Astrocyte (in vitro differentiated cells and primary cell): Measurements from ENCODE around the gene KAT2B.

Source experiments
- EZH2 ChIP-seq: IDR thresholded peaks from 2 replicates; pipeline ENCODE4 v1.6.1; 2012; ENCODE audit warnings: mild to moderate bottlenecking, low read length, inconsistent platforms; ENCODE audit not compliant: insufficient read depth
- TF ChIP-seq, protein P1 (sequence below): IDR thresholded peaks from 2 replicates; pipeline ENCODE4 v1.5.1; 2011; ENCODE audit warnings: low read depth, mild to moderate bottlenecking, inconsistent platforms, low read length, moderate library complexity; ENCODE audit not compliant: insufficient read depth

DNA sequence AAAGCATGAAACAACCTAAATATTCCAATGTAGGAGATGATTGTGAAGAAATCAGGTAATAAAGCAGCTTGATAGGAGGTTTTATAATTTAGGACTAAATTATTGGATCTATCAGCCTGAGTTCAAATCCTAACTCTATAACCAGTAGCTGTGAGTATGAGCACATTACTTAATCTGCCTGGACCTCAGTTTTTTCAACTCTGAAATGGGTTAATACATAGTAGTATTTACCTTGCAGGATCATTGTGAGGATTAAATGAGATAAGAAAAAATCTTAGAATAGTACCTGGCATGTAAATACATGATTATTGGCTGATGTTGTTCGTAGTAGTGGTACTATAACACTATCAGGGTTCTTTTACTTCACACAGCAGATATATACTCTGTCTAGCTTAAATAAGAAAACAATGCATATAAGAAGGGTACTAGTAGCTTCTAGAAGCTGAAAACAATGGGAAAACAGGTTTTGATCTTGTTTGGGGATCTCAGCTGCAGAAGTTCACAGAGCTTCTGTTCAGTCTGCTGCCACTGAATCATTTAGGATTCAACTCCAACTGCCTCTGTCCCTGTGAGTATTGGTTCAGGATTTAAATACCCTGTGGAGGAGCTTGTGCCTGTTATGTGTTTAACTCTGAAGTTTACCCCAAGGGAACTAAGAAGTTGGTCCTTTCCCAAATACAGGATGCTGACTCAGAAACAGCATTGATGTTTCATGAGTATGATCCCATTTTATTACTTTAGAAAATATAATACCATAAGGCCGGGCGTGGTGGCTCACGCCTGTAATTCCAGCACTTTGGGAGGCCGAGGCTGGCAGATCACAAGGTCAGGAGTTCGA is 34.2 kb downstream of the KAT2B start:
- TF ChIP-seq, protein P1, sequence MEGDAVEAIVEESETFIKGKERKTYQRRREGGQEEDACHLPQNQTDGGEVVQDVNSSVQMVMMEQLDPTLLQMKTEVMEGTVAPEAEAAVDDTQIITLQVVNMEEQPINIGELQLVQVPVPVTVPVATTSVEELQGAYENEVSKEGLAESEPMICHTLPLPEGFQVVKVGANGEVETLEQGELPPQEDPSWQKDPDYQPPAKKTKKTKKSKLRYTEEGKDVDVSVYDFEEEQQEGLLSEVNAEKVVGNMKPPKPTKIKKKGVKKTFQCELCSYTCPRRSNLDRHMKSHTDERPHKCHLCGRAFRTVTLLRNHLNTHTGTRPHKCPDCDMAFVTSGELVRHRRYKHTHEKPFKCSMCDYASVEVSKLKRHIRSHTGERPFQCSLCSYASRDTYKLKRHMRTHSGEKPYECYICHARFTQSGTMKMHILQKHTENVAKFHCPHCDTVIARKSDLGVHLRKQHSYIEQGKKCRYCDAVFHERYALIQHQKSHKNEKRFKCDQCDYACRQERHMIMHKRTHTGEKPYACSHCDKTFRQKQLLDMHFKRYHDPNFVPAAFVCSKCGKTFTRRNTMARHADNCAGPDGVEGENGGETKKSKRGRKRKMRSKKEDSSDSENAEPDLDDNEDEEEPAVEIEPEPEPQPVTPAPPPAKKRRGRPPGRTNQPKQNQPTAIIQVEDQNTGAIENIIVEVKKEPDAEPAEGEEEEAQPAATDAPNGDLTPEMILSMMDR: no peak
- no peak for TF ChIP-seq EZH2
